HAP-1 (cell line): ENCODE measurements around the gene SLC6A8.
A peak's percentile ranks its signal among the peaks of the same experiment; 100 is the strongest.
"Not testable (repeated sequence)": the region's sequence is repeated elsewhere in the genome, so short reads cannot be mapped to it uniquely, and the experiment has no call there.

Source experiments
- DNase-seq, 2 experiments: peaks; one replicate each; pipeline ENCODE4 v3.0.0-alpha.2; 2016 to 2020; ENCODE audit warnings: low spot score in 2 of 2
- H3K27me3 ChIP-seq: fragments of 250-450 bp; sonication (Bioruptor Pico); 2 replicates; pipeline ENCODE4 v1.5.1; 2020; ENCODE audit warnings: low read depth, mild to moderate bottlenecking, moderate library complexity
- H3K36me3 ChIP-seq: fragments of 250-450 bp; sonication (Bioruptor Pico); replicated peaks from 2 replicates; pipeline ENCODE4 v1.5.1; 2020; ENCODE audit warnings: mild to moderate bottlenecking
- H3K4me1 ChIP-seq: fragments of 250-450 bp; sonication (Bioruptor Pico); 2 replicates; pipeline ENCODE4 v1.5.1; 2020; ENCODE audit warnings: mild to moderate bottlenecking
- H3K4me3 ChIP-seq: fragments of 250-450 bp; sonication (Bioruptor Pico); 2 replicates; pipeline ENCODE4 v1.5.1; 2020; ENCODE audit warnings: mild to moderate bottlenecking, moderate library complexity
- H3K9me3 ChIP-seq: fragments of 250-450 bp; sonication (Bioruptor Pico); 2 replicates; pipeline ENCODE4 v1.5.1; 2020; ENCODE audit warnings: mild to moderate bottlenecking, moderate library complexity
- in situ Hi-C: fragments of 300-500 bp; cut with MboI; formaldehyde crosslinking; loops from 3 replicates; pipeline ENCODE4 v1.14.3; 2020; ENCODE audit warnings: low sequenced_read_pairs, inconsistent platforms, mixed read lengths

Gene SLC6A8

GRCh38 chrX:153672531-153673427 lies 14.9 kb upstream of the SLC6A8 start:
- DNase-seq: peak in 1 of 2 experiments; percentile 43
- Histone ChIP-seq H3K4me1 (peaks cover 2% of the 10 kb centered on the region; the same call in 1 of the 2 replicates), H3K9me3 (no peaks in the 10 kb centered on the region), H3K27me3 (peaks cover 4% of the 10 kb centered on the region), H3K4me3 (peak overlapping the region; percentile 3; the same call in 1 of the 2 replicates), H3K36me3 (no peaks in the 10 kb centered on the region)
- in situ Hi-C loops: loop anchor here (25.0 kb wide), 1 partner anchor 710 kb away; no protein-coding TSS in a partner anchor

- H3K27me3 ChIP-seq: peaks cover 4% of the 10 kb centered on the region
- H3K9me3 ChIP-seq: no peaks in the 10 kb centered on the region
- no peaks in the 10 kb centered on the region for H3K36me3 ChIP-seq
- H3K4me3 ChIP-seq: peak within 1 kb of the TSS; percentile 3; the same call in 1 of the 2 replicates
- no peak for DNase-seq
- in situ Hi-C loops: loop anchor here (25.0 kb wide), 1 partner anchor 711 kb away; no protein-coding TSS in a partner anchor
- no peaks in the 10 kb centered on the region for H3K4me1 ChIP-seq
Observed at GRCh38 chrX:153673428-153674218, 14.1 kb upstream of the SLC6A8 start, which contains the start of gene PNCK. Gene PNCK, minus strand, starts transcription at chrX:153673813. Its CDS starts 737 bp downstream, at chrX:153673076.

DNA sequence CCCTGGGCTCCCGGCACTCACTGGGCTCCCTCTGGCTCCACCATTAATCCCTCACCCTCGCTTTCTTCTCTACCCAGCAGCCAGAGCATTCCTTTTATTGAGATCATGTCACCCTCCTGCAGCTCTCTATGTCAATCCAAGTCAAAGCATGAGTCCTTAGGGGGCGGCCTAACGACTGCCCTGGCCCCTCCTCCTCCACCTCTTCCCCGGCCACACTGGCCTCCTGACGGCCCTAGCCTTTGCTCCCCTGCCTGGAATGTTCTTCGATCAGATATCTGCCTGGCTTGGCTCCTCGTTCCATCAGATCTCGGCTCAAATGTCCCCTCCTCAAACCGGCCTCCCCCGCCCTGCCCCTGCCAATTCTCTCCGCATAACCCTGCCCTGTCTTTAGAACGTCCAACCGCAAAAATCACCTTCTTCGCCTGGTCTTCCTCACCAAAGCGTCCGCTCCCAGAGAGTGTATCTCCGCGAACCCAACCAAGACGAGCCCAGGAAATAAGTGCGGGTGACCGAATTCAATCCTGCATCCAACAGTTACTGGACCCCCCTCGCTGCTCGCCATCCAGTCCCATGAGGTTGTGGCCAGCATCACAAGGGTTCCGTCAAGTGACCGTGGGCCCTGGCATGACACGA lies 13.4 kb upstream of the SLC6A8 start:
- Histone ChIP-seq H3K9me3 (no peaks in the 10 kb centered on the region), H3K27me3 (peaks cover 4% of the 10 kb centered on the region), H3K4me3 (no peak overlapping the region), H3K4me1 (no peaks in the 10 kb centered on the region), H3K36me3 (no peaks in the 10 kb centered on the region)
- in situ Hi-C loops: loop anchor here (25.0 kb wide), 1 partner anchor 712 kb away; no protein-coding TSS in a partner anchor
- DNase-seq: no peak

GRCh38 chrX:153681175-153681574 lies 6.6 kb upstream of the SLC6A8 start:
- in situ Hi-C loops: no loop called here
- no peak for DNase-seq

DNA sequence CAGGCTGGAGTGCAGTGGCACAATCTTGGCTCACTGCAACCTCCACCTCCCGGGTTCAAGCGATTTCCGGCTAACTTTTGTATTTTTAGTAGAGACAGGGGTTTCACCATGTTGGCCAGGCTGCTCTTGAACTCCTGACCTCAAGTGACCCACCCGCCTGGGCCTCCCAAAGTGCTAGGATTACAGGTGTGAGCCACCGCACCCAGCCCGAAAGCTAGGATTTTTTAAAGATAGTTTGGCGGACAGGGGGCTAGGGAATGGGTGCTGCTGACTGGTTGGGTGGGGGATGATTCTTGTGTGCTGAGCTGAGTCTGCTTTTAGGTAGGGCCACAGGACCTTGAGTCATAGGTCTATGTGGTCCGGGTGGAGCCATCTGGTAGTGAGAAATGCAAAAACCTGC lies 4.2 kb upstream of the SLC6A8 start:
- in situ Hi-C loops, H3K4me3 ChIP-seq, H3K36me3 ChIP-seq, H3K9me3 ChIP-seq, H3K27me3 ChIP-seq, DNase-seq: not testable (repeated sequence)
- H3K4me1 ChIP-seq: peaks cover 40% of the 10 kb centered on the region

More at GRCh38 chrX:153681175-153681574, 6.6 kb upstream of the SLC6A8 start:
- no peaks in the 10 kb centered on the region for H3K27me3 ChIP-seq
- no peak overlapping the region for H3K4me3 ChIP-seq
- H3K4me1 ChIP-seq: peaks cover 32% of the 10 kb centered on the region
- peaks cover 9% of the 10 kb centered on the region for H3K9me3 ChIP-seq
- H3K36me3 ChIP-seq: no peaks in the 10 kb centered on the region

GRCh38 chrX:153684467-153685155 lies 3.1 kb upstream of the SLC6A8 start:
- in situ Hi-C loops: no loop called here
- Histone ChIP-seq H3K36me3 (peaks cover 2% of the 10 kb centered on the region), H3K27me3 (no peaks in the 10 kb centered on the region), H3K4me3 (peak overlapping the region; percentile 16), H3K4me1 (peaks cover 40% of the 10 kb centered on the region), H3K9me3 (peaks cover 9% of the 10 kb centered on the region)
- DNase-seq: peak; percentile 87

DNA sequence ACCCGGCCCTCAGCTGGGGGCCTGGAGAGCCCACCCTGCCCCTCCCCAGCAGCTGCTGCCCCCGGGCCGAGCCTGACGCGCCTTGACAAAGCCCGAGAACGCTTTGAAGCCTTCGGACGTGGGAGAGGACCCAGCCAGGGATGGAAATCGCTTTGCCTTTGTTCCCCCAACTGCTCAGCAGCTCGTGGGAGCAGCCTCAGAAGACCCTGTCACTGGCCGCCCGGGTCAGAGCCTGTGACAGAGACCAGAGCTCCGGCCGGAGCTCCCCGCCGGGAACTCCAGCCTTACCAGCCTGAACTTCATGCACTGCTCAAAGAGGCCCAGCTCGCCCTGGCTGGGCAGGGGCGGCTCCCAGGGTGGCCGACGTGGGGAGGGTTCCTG lies 2.6 kb upstream of the SLC6A8 start:
- H3K36me3 ChIP-seq: peaks cover 8% of the 10 kb centered on the region
- peaks cover 9% of the 10 kb centered on the region for H3K9me3 ChIP-seq
- peaks cover 44% of the 10 kb centered on the region for H3K4me1 ChIP-seq
- DNase-seq: peak in 1 of 2 experiments; percentile 51
- peak overlapping the region; percentile 16 for H3K4me3 ChIP-seq
- no peaks in the 10 kb centered on the region for H3K27me3 ChIP-seq
- in situ Hi-C loops: no loop called here

- Histone ChIP-seq H3K9me3 (peaks cover 9% of the 10 kb centered on the region), H3K36me3 (peaks cover 13% of the 10 kb centered on the region), H3K4me3 (peak overlapping the region; percentile 36), H3K4me1 (peaks cover 46% of the 10 kb centered on the region), H3K27me3 (no peaks in the 10 kb centered on the region)
- no peak for DNase-seq
- in situ Hi-C loops: no loop called here
Observed at GRCh38 chrX:153685751-153686696, 1.7 kb upstream of the SLC6A8 start.

DNA sequence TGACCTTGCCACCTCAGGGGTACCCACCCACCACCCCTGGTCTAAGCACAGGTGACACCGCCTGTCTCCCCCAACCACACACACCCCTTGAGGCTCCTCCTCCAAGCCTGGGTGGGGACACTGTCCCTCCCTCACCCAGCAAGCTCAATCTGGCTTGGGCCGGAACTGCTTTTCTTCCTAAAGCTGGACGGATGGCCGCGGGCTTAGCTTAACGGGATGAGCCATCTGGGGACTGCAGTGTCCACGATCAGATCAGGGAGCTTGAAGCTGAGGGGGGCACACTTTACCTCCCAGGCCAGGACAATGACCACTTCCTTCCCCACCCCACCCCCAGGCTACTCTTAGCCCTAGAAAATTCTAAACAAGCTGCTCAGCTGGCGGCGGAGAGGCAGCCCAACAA lies 1.0 kb upstream of the SLC6A8 start:
- peak overlapping the region; percentile 36 for H3K4me3 ChIP-seq

DNA sequence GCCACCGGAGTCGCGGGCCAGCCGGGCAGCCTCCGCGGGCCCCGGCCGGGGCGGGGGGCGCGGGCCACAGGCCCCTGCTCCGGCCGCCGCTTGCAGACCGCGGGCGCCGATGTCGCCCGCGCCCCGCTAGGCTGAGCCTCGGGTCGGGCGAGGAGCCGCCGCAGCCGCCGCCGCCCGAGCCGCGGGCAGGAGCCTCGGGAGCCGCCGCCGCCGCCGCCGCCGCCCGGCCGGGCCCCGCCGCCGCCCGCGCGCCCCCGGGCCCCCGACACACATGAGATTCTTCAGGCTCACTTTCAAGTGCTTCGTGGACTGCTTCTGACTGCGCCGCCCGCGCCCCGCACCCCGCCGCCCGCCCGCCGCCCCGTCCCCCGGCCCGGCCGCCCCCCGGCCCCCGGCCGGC lies 345 bp downstream of the SLC6A8 start:
- Histone ChIP-seq H3K4me1 (peaks cover 41% of the 10 kb centered on the region), H3K4me3 (no peak overlapping the region), H3K9me3 (peaks cover 9% of the 10 kb centered on the region), H3K36me3 (peaks cover 32% of the 10 kb centered on the region), H3K27me3 (no peaks in the 10 kb centered on the region)
- in situ Hi-C loops: no loop called here
- no peak for DNase-seq

More for the DNA sequence above, 1.0 kb upstream of the SLC6A8 start:
- in situ Hi-C loops: no loop called here
- H3K4me1 ChIP-seq: peaks cover 46% of the 10 kb centered on the region
- no peaks in the 10 kb centered on the region for H3K27me3 ChIP-seq
- H3K36me3 ChIP-seq: peaks cover 20% of the 10 kb centered on the region
- peak in 1 of 2 experiments; percentile 76 for DNase-seq
- peaks cover 9% of the 10 kb centered on the region for H3K9me3 ChIP-seq

GRCh38 chrX:153688506-153688905 lies 780 bp downstream of the SLC6A8 start:
- Histone ChIP-seq H3K36me3 (peaks cover 37% of the 10 kb centered on the region), H3K9me3 (peaks cover 7% of the 10 kb centered on the region), H3K27me3 (no peaks in the 10 kb centered on the region), H3K4me3 (peak overlapping the region; percentile 50), H3K4me1 (peaks cover 38% of the 10 kb centered on the region)
- DNase-seq: no peak
- in situ Hi-C loops: no loop called here
